Esophagus muscularis mucosa (tissue), 3 donors: ENCODE measurements around the gene GRIK3.

Experiments used
- POLR2A ChIP-seq: fragments of 450-650 bp; IDR thresholded peaks from one replicate; pipeline ENCODE4 v1.6.1; 2017; ENCODE audit warnings: antibody characterized with exemption, moderate library complexity, mild to moderate bottlenecking, low read depth
- POLR2AphosphoS5 ChIP-seq, 2 donors: sonication (generic); formaldehyde crosslinking; IDR thresholded peaks; one replicate each; pipeline ENCODE4 v1.6.1; 2017; ENCODE audit warnings: antibody characterized with exemption in 2 of 2
- TF ChIP-seq, protein P1 (sequence below), 3 experiments: fragments of 200-600 bp in 2 of 3; fragments of 450-650 bp in 1 of 3; sonication (generic) in 2 of 3; IDR thresholded peaks; one replicate each; pipeline ENCODE4 v1.5.1; 2017 to 2019; ENCODE audit warnings: antibody characterized with exemption in 3 of 3, mild to moderate bottlenecking in 2 of 3, moderate library complexity in 1 of 3

DNA sequence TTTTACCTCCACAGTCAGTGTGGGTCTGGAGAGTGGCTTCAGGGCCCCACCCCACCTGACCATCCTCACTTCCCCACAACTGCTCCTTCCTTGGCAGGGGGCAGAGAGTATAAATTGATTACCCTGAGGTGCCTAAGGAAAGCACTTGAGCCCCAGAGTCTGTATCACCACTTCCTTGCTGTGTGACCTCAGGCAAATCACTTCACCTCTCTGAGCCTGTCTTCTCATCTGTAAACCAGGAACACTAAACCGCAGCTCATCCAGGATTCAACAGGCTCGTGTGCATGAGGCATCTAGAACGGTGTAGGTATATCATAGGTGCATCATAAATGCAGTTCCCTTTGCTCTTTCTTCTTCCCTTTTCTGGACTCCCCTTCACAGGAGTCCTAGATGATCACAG is 43.4 kb downstream of the GRIK3 start:
- TF ChIP-seq POLR2A (no peak), POLR2AphosphoS5 (IDR thresholded peaks at IDR 0.05) (no peak)
- TF ChIP-seq, protein P1, sequence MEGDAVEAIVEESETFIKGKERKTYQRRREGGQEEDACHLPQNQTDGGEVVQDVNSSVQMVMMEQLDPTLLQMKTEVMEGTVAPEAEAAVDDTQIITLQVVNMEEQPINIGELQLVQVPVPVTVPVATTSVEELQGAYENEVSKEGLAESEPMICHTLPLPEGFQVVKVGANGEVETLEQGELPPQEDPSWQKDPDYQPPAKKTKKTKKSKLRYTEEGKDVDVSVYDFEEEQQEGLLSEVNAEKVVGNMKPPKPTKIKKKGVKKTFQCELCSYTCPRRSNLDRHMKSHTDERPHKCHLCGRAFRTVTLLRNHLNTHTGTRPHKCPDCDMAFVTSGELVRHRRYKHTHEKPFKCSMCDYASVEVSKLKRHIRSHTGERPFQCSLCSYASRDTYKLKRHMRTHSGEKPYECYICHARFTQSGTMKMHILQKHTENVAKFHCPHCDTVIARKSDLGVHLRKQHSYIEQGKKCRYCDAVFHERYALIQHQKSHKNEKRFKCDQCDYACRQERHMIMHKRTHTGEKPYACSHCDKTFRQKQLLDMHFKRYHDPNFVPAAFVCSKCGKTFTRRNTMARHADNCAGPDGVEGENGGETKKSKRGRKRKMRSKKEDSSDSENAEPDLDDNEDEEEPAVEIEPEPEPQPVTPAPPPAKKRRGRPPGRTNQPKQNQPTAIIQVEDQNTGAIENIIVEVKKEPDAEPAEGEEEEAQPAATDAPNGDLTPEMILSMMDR (IDR thresholded peaks at IDR 0.05): no peak
